HEK293 (cell line): Measurements from ENCODE around the gene SGMS1.

ENCODE experiments used
- CTCF ChIP-seq: fragments of 450-650 bp; formaldehyde crosslinking; IDR thresholded peaks from 2 replicates; pipeline ENCODE4 v1.5.1; 2016; ENCODE audit warnings: missing biosample characterization, missing genetic modification characterization
- ZFP41 ChIP-seq: fragments of 450-650 bp; formaldehyde crosslinking; IDR thresholded peaks from 2 replicates; pipeline ENCODE4 v1.5.1; 2016; ENCODE audit warnings: missing biosample characterization, missing genetic modification characterization, borderline replicate concordance

- TF ChIP-seq CTCF: no peak
- TF ChIP-seq ZFP41 (tag by site-specific recombination): no peak
Observed at GRCh38 chr10:50426485-50426884, 197.3 kb downstream of the SGMS1 start.
